Liver (tissue), 9 donors: ENCODE results near the gene NSUN2. TPM values are rescaled to one million over a fixed set of nuclear protein-coding genes. Genes with fewer than 3 reads are reported as not detected.
A peak's percentile ranks its signal among the peaks of the same experiment; 100 is the strongest.

Source experiments
- DNase-seq: peaks from one replicate; pipeline ENCODE4 v3.0.0-alpha.2; 2017; ENCODE audit warnings: low spot score
- H3K27ac ChIP-seq, 2 donors: one replicate each; pipeline ENCODE4 v1.7.0; 2013; ENCODE audit warnings: inconsistent platforms in 2 of 2, low read length in 2 of 2, control low read depth in 1 of 2, low read depth in 1 of 2, mild to moderate bottlenecking in 1 of 2
- H3K27me3 ChIP-seq, 4 donors: one replicate each; pipeline versions ENCODE4 v1.6.1 to v1.7.0; 2013; ENCODE audit warnings: low read length in 3 of 4, inconsistent platforms in 1 of 4, mild to moderate bottlenecking in 1 of 4, moderate library complexity in 1 of 4; ENCODE audit not compliant: control insufficient read depth in 4 of 4, insufficient read depth in 4 of 4
- H3K36me3 ChIP-seq, 4 donors: one replicate each; pipeline versions ENCODE4 v1.6.1 to v1.7.0; 2013; ENCODE audit warnings: low read length in 3 of 4, mild to moderate bottlenecking in 3 of 4, low read depth in 1 of 4, moderate library complexity in 1 of 4; ENCODE audit not compliant: control insufficient read depth in 4 of 4, insufficient read depth in 3 of 4
- H3K4me1 ChIP-seq, 4 donors: one replicate each; pipeline versions ENCODE4 v1.6.1 to v1.7.0; 2013; ENCODE audit warnings: low read length in 3 of 4, mild to moderate bottlenecking in 3 of 4, moderate library complexity in 1 of 4; ENCODE audit not compliant: control insufficient read depth in 4 of 4, insufficient read depth in 4 of 4
- H3K4me3 ChIP-seq, 3 donors: one replicate each; pipeline versions ENCODE4 v1.6.1 to v1.7.0; 2013; ENCODE audit warnings: low read length in 3 of 3, control low read depth in 1 of 3, low read depth in 1 of 3, mild to moderate bottlenecking in 1 of 3
- H3K9ac ChIP-seq, 2 donors: one replicate each; pipeline ENCODE4 v1.7.0; 2013; ENCODE audit warnings: low read length in 2 of 2, mild to moderate bottlenecking in 2 of 2, moderate library complexity in 2 of 2, control low read depth in 1 of 2, low read depth in 1 of 2
- H3K9me3 ChIP-seq, 4 donors: one replicate each; pipeline versions ENCODE4 v1.6.1 to v1.7.0; 2013; ENCODE audit warnings: low read length in 3 of 4; ENCODE audit not compliant: control insufficient read depth in 4 of 4
- EGR1 ChIP-seq, 2 donors: IDR thresholded peaks; 2 replicates each; pipeline ENCODE4 v1.6.1; 2016 to 2018; ENCODE audit warnings: antibody characterized with exemption in 2 of 2, low read depth in 2 of 2
- FOXA2 ChIP-seq: IDR thresholded peaks from 2 replicates; pipeline ENCODE4 v1.6.1; 2016; ENCODE audit warnings: antibody characterized with exemption
- GABPA ChIP-seq, 2 donors: IDR thresholded peaks in 1 of 2; conservative IDR thresholded peaks in 1 of 2; 2 replicates each; pipeline ENCODE4 v1.6.1; 2016; ENCODE audit warnings: antibody characterized with exemption in 2 of 2, mild to moderate bottlenecking in 1 of 2, moderate library complexity in 1 of 2
- HNF4G ChIP-seq: IDR thresholded peaks from 2 replicates; pipeline ENCODE4 v1.6.1; 2016; ENCODE audit warnings: antibody characterized with exemption
- JUND ChIP-seq, 2 donors: IDR thresholded peaks; 2 replicates each; pipeline ENCODE4 v1.6.1; 2016; ENCODE audit warnings: antibody characterized with exemption in 2 of 2
- NR2F2 ChIP-seq: IDR thresholded peaks from 2 replicates; pipeline ENCODE4 v1.6.1; 2016; ENCODE audit warnings: antibody characterized with exemption
- RAD21 ChIP-seq, 2 donors: IDR thresholded peaks; 2 replicates each; pipeline ENCODE4 v1.6.1; 2016; ENCODE audit warnings: antibody characterized with exemption in 2 of 2, mild to moderate bottlenecking in 2 of 2
- RXRA ChIP-seq, 2 donors: IDR thresholded peaks; 2 replicates each; pipeline ENCODE4 v1.6.1; 2017 to 2018; ENCODE audit warnings: antibody characterized with exemption in 2 of 2, mild to moderate bottlenecking in 1 of 2
- SP1 ChIP-seq: IDR thresholded peaks from 2 replicates; pipeline ENCODE4 v1.6.1; 2018; ENCODE audit warnings: antibody characterized with exemption, mild to moderate bottlenecking
- TAF1 ChIP-seq: conservative IDR thresholded peaks from 2 replicates; pipeline ENCODE4 v1.6.1; 2016; ENCODE audit warnings: antibody characterized with exemption, mild to moderate bottlenecking
- YY1 ChIP-seq: IDR thresholded peaks from 2 replicates; pipeline ENCODE4 v1.6.1; 2016; ENCODE audit warnings: antibody characterized with exemption, mild to moderate bottlenecking
- ZBTB33 ChIP-seq: IDR thresholded peaks from 2 replicates; pipeline ENCODE4 v1.6.1; 2016; ENCODE audit warnings: antibody characterized with exemption
- WGBS: extraction: QIAGEN DNeasy Blood & Tissue Kit; methylation state at CpG from one replicate; pipeline ENCODE4 v1.1.7; 2013; 5-methylcytosine and 5-hydroxymethylcytosine counted together
- polyA plus RNA-seq, 2 donors: library from polyadenylated mRNA; stranded (reverse) in 1 of 2; unstranded in 1 of 2; fragments of 200-250 nt in 1 of 2; fragments of >200 nt in 1 of 2; fragmentation: Nextera tagmentation in 1 of 2; extraction: Ambion mirVana in 1 of 2; gene quantifications; one replicate each; pipeline versions ENCODE4 v1.2.1 to v1.2.3, GENCODE V29; 2013 to 2015
- total RNA-seq, 2 donors: library from RNA; depleted of rRNA; stranded (reverse); fragments of >200 nt; gene quantifications; one replicate each; pipeline ENCODE4 v1.2.3, GENCODE V29; 2014
- TF ChIP-seq, protein P1 (sequence below): fragments of 150-350 bp; IDR thresholded peaks from 2 replicates; pipeline ENCODE4 v1.5.1; 2017; ENCODE audit warnings: improper control_type of control experiment, low read depth, low read length; ENCODE audit not compliant: missing input control
- TF ChIP-seq, protein P2 (sequence below): IDR thresholded peaks from 2 replicates; pipeline ENCODE4 v1.6.1; 2016; ENCODE audit warnings: antibody characterized with exemption, mild to moderate bottlenecking
- TF ChIP-seq, protein P3 (sequence below): IDR thresholded peaks from 2 replicates; pipeline ENCODE4 v1.6.1; 2016; ENCODE audit warnings: antibody characterized with exemption
- donor health status: healthy.
- donor health status: healthy.
- donor health status: healthy.
- donor health status: healthy.
- donor health status: healthy.

The NSUN2 gene
- total and polyA plus RNA-seq, 4 donors = 26.9 to 52.2 (median 28.1) TPM

DNA sequence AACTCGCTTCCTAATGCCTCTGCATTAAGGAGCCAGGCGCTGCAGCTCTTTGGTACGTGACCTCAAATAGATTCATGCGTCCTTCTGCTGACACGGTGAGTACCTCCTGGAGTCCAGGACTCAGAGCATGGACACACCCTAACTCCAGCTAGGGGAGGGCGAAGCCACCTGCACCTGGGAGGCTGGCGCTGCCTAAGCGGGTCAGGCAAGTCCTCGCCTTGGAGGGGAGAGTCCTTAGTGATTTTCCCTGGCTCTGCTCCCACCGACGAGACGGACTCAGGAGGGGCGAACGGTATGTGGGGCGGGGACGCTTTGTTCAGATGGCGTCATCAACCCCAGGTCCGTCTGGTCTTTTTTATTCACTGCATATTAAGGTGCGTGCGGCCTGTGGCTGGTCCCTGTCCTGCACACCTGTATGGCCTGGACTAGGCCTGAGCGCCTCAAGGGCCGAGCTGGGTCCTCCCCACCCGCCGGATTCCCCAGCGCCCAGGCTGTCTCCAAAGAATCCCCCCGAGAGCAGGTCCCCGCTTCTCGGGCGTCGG is 50.3 kb downstream of the NSUN2 start:
- Histone ChIP-seq H3K9ac (no peak overlapping the region), H3K36me3 (peaks cover 0 to 7% (median 3%) of the 10 kb centered on the region in 4 donors), H3K4me1 (peaks cover 2 to 34% (median 13%) of the 10 kb centered on the region in 4 donors), H3K27me3 (no peaks in the 10 kb centered on the region), H3K9me3 (no peaks in the 10 kb centered on the region), H3K27ac (peak overlapping the region; percentile 87 to 94), H3K4me3 (peak overlapping the region in 1 of 3 donors; percentile 65)
- TF ChIP-seq, protein P1, sequence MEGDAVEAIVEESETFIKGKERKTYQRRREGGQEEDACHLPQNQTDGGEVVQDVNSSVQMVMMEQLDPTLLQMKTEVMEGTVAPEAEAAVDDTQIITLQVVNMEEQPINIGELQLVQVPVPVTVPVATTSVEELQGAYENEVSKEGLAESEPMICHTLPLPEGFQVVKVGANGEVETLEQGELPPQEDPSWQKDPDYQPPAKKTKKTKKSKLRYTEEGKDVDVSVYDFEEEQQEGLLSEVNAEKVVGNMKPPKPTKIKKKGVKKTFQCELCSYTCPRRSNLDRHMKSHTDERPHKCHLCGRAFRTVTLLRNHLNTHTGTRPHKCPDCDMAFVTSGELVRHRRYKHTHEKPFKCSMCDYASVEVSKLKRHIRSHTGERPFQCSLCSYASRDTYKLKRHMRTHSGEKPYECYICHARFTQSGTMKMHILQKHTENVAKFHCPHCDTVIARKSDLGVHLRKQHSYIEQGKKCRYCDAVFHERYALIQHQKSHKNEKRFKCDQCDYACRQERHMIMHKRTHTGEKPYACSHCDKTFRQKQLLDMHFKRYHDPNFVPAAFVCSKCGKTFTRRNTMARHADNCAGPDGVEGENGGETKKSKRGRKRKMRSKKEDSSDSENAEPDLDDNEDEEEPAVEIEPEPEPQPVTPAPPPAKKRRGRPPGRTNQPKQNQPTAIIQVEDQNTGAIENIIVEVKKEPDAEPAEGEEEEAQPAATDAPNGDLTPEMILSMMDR = no peak
- TF ChIP-seq, protein P2, sequence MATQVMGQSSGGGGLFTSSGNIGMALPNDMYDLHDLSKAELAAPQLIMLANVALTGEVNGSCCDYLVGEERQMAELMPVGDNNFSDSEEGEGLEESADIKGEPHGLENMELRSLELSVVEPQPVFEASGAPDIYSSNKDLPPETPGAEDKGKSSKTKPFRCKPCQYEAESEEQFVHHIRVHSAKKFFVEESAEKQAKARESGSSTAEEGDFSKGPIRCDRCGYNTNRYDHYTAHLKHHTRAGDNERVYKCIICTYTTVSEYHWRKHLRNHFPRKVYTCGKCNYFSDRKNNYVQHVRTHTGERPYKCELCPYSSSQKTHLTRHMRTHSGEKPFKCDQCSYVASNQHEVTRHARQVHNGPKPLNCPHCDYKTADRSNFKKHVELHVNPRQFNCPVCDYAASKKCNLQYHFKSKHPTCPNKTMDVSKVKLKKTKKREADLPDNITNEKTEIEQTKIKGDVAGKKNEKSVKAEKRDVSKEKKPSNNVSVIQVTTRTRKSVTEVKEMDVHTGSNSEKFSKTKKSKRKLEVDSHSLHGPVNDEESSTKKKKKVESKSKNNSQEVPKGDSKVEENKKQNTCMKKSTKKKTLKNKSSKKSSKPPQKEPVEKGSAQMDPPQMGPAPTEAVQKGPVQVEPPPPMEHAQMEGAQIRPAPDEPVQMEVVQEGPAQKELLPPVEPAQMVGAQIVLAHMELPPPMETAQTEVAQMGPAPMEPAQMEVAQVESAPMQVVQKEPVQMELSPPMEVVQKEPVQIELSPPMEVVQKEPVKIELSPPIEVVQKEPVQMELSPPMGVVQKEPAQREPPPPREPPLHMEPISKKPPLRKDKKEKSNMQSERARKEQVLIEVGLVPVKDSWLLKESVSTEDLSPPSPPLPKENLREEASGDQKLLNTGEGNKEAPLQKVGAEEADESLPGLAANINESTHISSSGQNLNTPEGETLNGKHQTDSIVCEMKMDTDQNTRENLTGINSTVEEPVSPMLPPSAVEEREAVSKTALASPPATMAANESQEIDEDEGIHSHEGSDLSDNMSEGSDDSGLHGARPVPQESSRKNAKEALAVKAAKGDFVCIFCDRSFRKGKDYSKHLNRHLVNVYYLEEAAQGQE = no peak
- no peak for TF ChIP-seq JUND (IDR thresholded peaks at IDR 0.05)
- TF ChIP-seq FOXA2 = no peak
- TF ChIP-seq ZBTB33 = no peak
- TF ChIP-seq YY1 = no peak
- TF ChIP-seq NR2F2 = no peak
- TF ChIP-seq HNF4G = no peak
- no peak for TF ChIP-seq GABPA (IDR thresholded peaks at IDR 0.05 in 1 of 2, conservative IDR thresholded peaks at IDR 0.05 in 1 of 2)
- TF ChIP-seq TAF1 = no peak
- TF ChIP-seq SP1 = no peak
- TF ChIP-seq, protein P3, sequence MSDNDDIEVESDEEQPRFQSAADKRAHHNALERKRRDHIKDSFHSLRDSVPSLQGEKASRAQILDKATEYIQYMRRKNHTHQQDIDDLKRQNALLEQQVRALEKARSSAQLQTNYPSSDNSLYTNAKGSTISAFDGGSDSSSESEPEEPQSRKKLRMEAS = no peak
- no peak for TF ChIP-seq EGR1 (IDR thresholded peaks at IDR 0.05; ENCODE audit: low read depth in 2 of 2)
- no peak for TF ChIP-seq RXRA (IDR thresholded peaks at IDR 0.05)
- no peak for TF ChIP-seq RAD21 (IDR thresholded peaks at IDR 0.05)
- DNase-seq = no peak
- 63% methylated on average over 30 of the region's 30 CpGs for WGBS
